A673 (cell line): ENCODE results near the gene SMG7. TPM values are rescaled to one million over a fixed set of nuclear protein-coding genes. Genes with fewer than 3 reads are reported as not detected.
A peak's percentile ranks its signal among the peaks of the same experiment; 100 is the strongest.

Source experiments
- BruUV-seq: library from RNA; stranded (reverse); fragments of 400-500 nt; replicated peaks from 2 replicates; lab custom pipeline; 2021; lab: Mats Ljungman, UMichigan
- CTCF ChIA-PET: fragments of 300-600 bp; sonication (Branson Sonifier 250); formaldehyde crosslinking; loops from one replicate; lab custom pipeline; 2022; ENCODE audit warnings: antibody characterized with exemption; lab: Charles Lee
- POLR2A ChIA-PET: fragments of 300-600 bp; sonication (Branson Sonifier 250); formaldehyde crosslinking; loops from one replicate; lab custom pipeline; 2022; ENCODE audit warnings: antibody characterized with exemption; ENCODE audit not compliant: low non-redundant PET; lab: Charles Lee
- DNase-seq: peaks from one replicate; pipeline ENCODE4 v3.0.0-alpha.2; 2015; ENCODE audit warnings: low spot score
- H3K27ac ChIP-seq: fragments of 200-600 bp; sonication (generic); 2 replicates; pipeline ENCODE4 v1.5.1; 2016; ENCODE audit warnings: mixed run types, low read depth, mild to moderate bottlenecking, mixed read lengths, antibody characterized with exemption, low read length; ENCODE audit not compliant: poor library complexity, severe bottlenecking
- H3K27me3 ChIP-seq: fragments of 200-600 bp; sonication (generic); replicated peaks from 2 replicates; pipeline ENCODE4 v1.6.1; 2017; ENCODE audit warnings: mixed run types, low read depth, mild to moderate bottlenecking, mixed read lengths, antibody characterized with exemption, low read length; ENCODE audit not compliant: insufficient read depth, poor library complexity
- H3K36me3 ChIP-seq: fragments of 200-600 bp; sonication (generic); 2 replicates; pipeline ENCODE4 v1.6.1; 2016; ENCODE audit warnings: mixed run types, mild to moderate bottlenecking, mixed read lengths, antibody characterized with exemption, low read length; ENCODE audit not compliant: insufficient read depth, poor library complexity, severe bottlenecking
- H3K4me1 ChIP-seq: fragments of 200-600 bp; sonication (generic); 2 replicates; pipeline ENCODE4 v1.6.1; 2017; ENCODE audit warnings: mixed run types, mild to moderate bottlenecking, mixed read lengths, antibody characterized with exemption, low read length; ENCODE audit not compliant: insufficient read depth, poor library complexity, severe bottlenecking
- H3K4me3 ChIP-seq: fragments of 200-600 bp; sonication (generic); 2 replicates; pipeline ENCODE4 v1.5.1; 2016; ENCODE audit warnings: low read depth, mixed run types, mild to moderate bottlenecking, mixed read lengths, low read length; ENCODE audit not compliant: poor library complexity, severe bottlenecking
- H3K9me3 ChIP-seq: fragments of 200-600 bp; sonication (generic); 2 replicates; pipeline ENCODE4 v1.6.1; 2016; ENCODE audit warnings: mixed run types, low read depth, mild to moderate bottlenecking, mixed read lengths, antibody characterized with exemption, low read length; ENCODE audit not compliant: poor library complexity, severe bottlenecking
- EZH2 ChIP-seq: fragments of 200-600 bp; sonication (generic); IDR thresholded peaks from 2 replicates; pipeline ENCODE4 v1.6.1; 2017; ENCODE audit warnings: borderline replicate concordance, low read depth, mild to moderate bottlenecking, mixed read lengths, antibody characterized with exemption, low read length; ENCODE audit not compliant: poor library complexity, severe bottlenecking
- intact Hi-C: fragments of 100-400 bp; cut with micrococcal nuclease; formaldehyde crosslinking; loops from one replicate; pipeline ENCODE4 v1.10.0; 2022; ENCODE audit not compliant: unreplicated experiment
- total RNA-seq: library from RNA; stranded (reverse); gene quantifications from 2 replicates; pipeline ENCODE4 v1.2.3, GENCODE V29; 2021
- TF ChIP-seq, protein P1 (sequence below): fragments of 300-800, 200-600 bp; sonication (generic); conservative IDR thresholded peaks from 2 replicates; pipeline ENCODE4 v1.5.1; 2017; ENCODE audit warnings: low read depth, mild to moderate bottlenecking, antibody characterized with exemption, low read length, moderate library complexity, mixed read lengths

SMG7 gene
- total RNA-seq, 1 experiment from 2014 or later: 90.7 TPM

DNA sequence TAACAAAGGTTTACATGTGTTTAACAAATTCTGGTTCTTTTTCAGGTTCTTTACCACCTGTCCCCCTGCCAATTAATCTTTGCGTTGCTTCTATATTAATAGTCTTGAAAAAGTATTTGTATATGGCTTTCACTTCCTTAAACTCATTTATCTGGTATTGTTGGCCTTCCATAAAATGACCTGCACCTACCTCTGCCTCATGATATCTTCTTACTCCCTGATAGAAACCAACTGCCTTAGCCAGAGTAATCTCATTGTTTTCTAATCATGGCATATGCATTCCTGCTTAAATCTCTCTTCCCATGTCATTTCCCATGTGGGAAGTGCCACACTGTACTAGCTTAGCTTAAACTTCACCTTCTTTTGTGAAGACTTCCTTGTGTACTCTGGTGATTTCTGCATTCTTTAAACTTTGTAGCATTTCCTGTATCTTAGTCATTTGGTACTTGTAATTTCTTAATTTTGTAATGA lies 8.7 kb downstream of the SMG7 start:
- no peak overlapping the region for H3K27ac ChIP-seq
- no peaks in the 10 kb centered on the region for H3K27me3 ChIP-seq
- BruUV-seq: no TSS peak
- ChIA-PET POLR2A (no interaction called here), CTCF (no interaction called here)
- H3K4me1 ChIP-seq: peaks cover 32% of the 10 kb centered on the region
- intact Hi-C loops: no loop called here
- peak; percentile 24 for DNase-seq
- no peaks in the 10 kb centered on the region for H3K36me3 ChIP-seq
- H3K9me3 ChIP-seq: no peaks in the 10 kb centered on the region
- no peak for TF ChIP-seq EZH2
- TF ChIP-seq, protein P1, sequence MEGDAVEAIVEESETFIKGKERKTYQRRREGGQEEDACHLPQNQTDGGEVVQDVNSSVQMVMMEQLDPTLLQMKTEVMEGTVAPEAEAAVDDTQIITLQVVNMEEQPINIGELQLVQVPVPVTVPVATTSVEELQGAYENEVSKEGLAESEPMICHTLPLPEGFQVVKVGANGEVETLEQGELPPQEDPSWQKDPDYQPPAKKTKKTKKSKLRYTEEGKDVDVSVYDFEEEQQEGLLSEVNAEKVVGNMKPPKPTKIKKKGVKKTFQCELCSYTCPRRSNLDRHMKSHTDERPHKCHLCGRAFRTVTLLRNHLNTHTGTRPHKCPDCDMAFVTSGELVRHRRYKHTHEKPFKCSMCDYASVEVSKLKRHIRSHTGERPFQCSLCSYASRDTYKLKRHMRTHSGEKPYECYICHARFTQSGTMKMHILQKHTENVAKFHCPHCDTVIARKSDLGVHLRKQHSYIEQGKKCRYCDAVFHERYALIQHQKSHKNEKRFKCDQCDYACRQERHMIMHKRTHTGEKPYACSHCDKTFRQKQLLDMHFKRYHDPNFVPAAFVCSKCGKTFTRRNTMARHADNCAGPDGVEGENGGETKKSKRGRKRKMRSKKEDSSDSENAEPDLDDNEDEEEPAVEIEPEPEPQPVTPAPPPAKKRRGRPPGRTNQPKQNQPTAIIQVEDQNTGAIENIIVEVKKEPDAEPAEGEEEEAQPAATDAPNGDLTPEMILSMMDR: no peak
- no peak overlapping the region for H3K4me3 ChIP-seq

DNA sequence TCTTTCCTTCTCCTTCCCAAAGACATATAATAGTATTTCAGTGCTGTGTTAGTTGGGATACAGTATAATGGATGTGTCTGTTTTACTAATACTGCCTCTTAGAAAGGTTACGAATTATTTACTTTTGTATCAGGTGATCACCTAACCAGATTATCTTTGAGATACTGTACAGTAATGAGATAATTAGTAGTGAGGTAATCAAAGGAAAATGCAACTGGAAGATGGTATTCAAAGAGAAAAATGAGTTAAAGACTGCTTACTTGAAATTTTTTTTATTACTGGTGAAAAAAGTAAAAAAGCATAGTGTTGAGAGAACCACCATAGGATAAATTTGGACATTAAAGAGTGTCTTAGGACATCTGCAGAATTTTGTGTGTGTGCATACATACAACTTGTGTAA lies 10.9 kb downstream of the SMG7 start:
- intact Hi-C loops: no loop called here
- Histone ChIP-seq H3K36me3 (no peaks in the 10 kb centered on the region), H3K27me3 (no peaks in the 10 kb centered on the region), H3K9me3 (no peaks in the 10 kb centered on the region), H3K4me1 (peaks cover 27% of the 10 kb centered on the region), H3K27ac (no peak overlapping the region), H3K4me3 (no peak overlapping the region)
- TF ChIP-seq EZH2: no peak
- TF ChIP-seq, protein P1: no peak
- CTCF ChIA-PET: no interaction called here
- no TSS peak for BruUV-seq
- POLR2A ChIA-PET: no interaction called here
- no peak for DNase-seq

DNA sequence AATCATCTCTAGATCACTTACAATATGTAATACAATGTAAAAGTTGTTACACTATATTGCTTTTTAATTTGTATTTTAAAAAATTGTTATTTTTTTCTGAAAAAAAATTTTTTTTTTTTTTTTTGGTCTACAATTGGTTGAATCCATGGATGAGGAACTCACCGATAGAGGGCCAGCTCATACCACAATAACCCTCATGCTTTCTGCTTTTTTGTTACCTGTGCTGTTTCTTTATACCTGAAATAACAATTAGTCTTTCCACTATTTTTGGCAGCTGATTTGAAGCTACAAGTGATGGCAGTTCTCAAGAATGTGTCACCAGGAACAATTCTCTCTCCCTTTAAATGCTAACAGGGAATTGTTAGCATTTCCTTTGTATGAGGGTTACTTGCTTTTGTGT lies 12.0 kb downstream of the SMG7 start:
- CTCF ChIA-PET: interaction anchor here (0.7 kb wide), 1 partner anchor 13 kb away, joined by 4 read pairs; no protein-coding TSS in a partner anchor

More for the DNA sequence above, 12.0 kb downstream of the SMG7 start:
- no peak overlapping the region for H3K27ac ChIP-seq
- H3K4me3 ChIP-seq: no peak overlapping the region
- POLR2A ChIA-PET: no interaction called here
- no peaks in the 10 kb centered on the region for H3K27me3 ChIP-seq
- peaks cover 18% of the 10 kb centered on the region for H3K4me1 ChIP-seq
- no peak for DNase-seq
- TF ChIP-seq, protein P1: no peak
- no peak for TF ChIP-seq EZH2
- no TSS peak for BruUV-seq
- intact Hi-C loops: no loop called here
- H3K36me3 ChIP-seq: no peaks in the 10 kb centered on the region
- no peaks in the 10 kb centered on the region for H3K9me3 ChIP-seq
